Measurements from ENCODE around the gene STK16.

The STK16 gene

GRCh38 chr2:219292616-219293015, 47.3 kb downstream of the STK16 start:
- TF ChIP-seq, protein P1, sequence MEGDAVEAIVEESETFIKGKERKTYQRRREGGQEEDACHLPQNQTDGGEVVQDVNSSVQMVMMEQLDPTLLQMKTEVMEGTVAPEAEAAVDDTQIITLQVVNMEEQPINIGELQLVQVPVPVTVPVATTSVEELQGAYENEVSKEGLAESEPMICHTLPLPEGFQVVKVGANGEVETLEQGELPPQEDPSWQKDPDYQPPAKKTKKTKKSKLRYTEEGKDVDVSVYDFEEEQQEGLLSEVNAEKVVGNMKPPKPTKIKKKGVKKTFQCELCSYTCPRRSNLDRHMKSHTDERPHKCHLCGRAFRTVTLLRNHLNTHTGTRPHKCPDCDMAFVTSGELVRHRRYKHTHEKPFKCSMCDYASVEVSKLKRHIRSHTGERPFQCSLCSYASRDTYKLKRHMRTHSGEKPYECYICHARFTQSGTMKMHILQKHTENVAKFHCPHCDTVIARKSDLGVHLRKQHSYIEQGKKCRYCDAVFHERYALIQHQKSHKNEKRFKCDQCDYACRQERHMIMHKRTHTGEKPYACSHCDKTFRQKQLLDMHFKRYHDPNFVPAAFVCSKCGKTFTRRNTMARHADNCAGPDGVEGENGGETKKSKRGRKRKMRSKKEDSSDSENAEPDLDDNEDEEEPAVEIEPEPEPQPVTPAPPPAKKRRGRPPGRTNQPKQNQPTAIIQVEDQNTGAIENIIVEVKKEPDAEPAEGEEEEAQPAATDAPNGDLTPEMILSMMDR (conservative IDR thresholded peaks at IDR 0.05; ENCODE audit: control insufficient read depth, insufficient read depth, low read depth, low read length): no peak
- DNase-seq (ENCODE audit: low read depth): no peak
- no peak overlapping the region for H3K4me3 ChIP-seq (ENCODE audit: control insufficient read depth, low read depth, low read length)

- H3K4me3 ChIP-seq (ENCODE audit: control insufficient read depth, low read depth, low read length): no peak overlapping the region
- no peak for DNase-seq (ENCODE audit: low read depth)
- TF ChIP-seq, protein P1 (conservative IDR thresholded peaks at IDR 0.05; ENCODE audit: control insufficient read depth, insufficient read depth, low read depth, low read length): no peak
Measured at GRCh38 chr2:219293736-219294231, 48.5 kb downstream of the STK16 start.

GRCh38 chr2:219294356-219295351, 49.4 kb downstream of the STK16 start:
- H3K4me3 ChIP-seq (ENCODE audit: control insufficient read depth, low read depth, low read length): peak overlapping the region; percentile 49
- peak; percentile 66 for DNase-seq (ENCODE audit: low read depth)
- TF ChIP-seq, protein P1 (conservative IDR thresholded peaks at IDR 0.05; ENCODE audit: control insufficient read depth, insufficient read depth, low read depth, low read length): peak; percentile 70

- TF ChIP-seq, protein P1 (conservative IDR thresholded peaks at IDR 0.05; ENCODE audit: control insufficient read depth, insufficient read depth, low read depth, low read length): no peak
- H3K4me3 ChIP-seq (ENCODE audit: control insufficient read depth, low read depth, low read length): no peak overlapping the region
- no peak for DNase-seq (ENCODE audit: low read depth)
Measured at GRCh38 chr2:219296142-219296541, 50.9 kb downstream of the STK16 start.

DNA sequence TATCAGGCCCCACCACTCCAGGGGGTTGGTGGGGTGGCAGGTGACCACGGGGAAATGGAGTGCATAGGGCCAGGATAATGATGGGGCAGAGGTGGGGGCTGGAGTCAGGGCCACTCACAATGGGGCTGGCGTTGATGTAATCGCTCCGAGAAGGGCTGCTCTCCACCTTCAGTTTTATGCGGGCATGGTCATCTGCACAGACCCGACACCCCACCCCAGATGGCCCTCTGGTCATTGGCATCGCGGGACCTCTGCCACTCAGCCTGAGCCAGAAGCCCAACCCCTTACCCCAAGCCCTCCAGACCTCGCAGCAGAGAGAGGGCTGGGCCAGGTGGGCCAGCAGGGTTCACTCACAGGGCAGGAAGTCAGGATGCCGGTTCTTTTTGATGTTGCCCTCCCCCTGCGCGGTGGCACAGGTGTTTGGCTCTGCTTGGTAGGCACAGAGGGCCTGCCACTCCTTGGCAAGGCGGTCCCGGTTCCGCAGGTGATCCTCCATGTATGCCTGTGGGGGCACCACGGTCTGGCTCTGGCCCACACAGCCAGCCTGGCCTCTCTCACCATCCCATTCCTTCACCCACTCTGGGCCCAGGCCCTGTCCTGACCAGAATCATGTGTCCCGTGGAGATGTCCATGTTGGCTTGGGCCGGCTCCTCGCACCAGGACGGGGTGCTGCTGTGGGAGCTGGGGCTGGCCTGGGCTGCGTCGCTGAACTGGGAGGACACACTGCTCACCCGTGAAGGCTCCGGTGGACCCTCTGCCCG, 51.5 kb downstream of the STK16 start:
- no peak overlapping the region for H3K4me3 ChIP-seq (ENCODE audit: control insufficient read depth, low read depth, low read length)
- DNase-seq (ENCODE audit: low read depth): no peak
- TF ChIP-seq, protein P1 (conservative IDR thresholded peaks at IDR 0.05; ENCODE audit: control insufficient read depth, insufficient read depth, low read depth, low read length): no peak

GRCh38 chr2:219297766-219298456, 52.6 kb downstream of the STK16 start:
- TF ChIP-seq, protein P1 (conservative IDR thresholded peaks at IDR 0.05; ENCODE audit: control insufficient read depth, insufficient read depth, low read depth, low read length): peak; percentile 32
- no peak overlapping the region for H3K4me3 ChIP-seq (ENCODE audit: control insufficient read depth, low read depth, low read length)
- no peak for DNase-seq (ENCODE audit: low read depth)
